ENCODE results near the gene PAEP. TPM values are rescaled to one million over a fixed set of nuclear protein-coding genes. Genes with fewer than 3 reads are reported as not detected.

The PAEP gene
- total RNA-seq, 1 donor from 2014 or later: not detected

GRCh38 chr9:135589596-135590485, 28.3 kb downstream of the PAEP start:
- Mint-ChIP-seq H3K9me3 (no peaks in the 10 kb centered on the region), H3K36me3 (ENCODE audit: low read depth) (no peaks in the 10 kb centered on the region), H3K27ac (no peak overlapping the region), H3K27me3 (ENCODE audit: insufficient read depth) (peaks cover 2% of the 10 kb centered on the region), H3K4me1 (ENCODE audit: low read depth) (no peaks in the 10 kb centered on the region), H3K4me3 (no peak overlapping the region)
- intact Hi-C loops (cut with micrococcal nuclease): no loop called here
- DNase-seq (ENCODE audit: low spot score): no peak

GRCh38 chr9:135590486-135591079, 29.0 kb downstream of the PAEP start:
- DNase-seq (ENCODE audit: low spot score): no peak
- Mint-ChIP-seq H3K36me3 (ENCODE audit: low read depth) (no peaks in the 10 kb centered on the region), H3K27ac (no peak overlapping the region), H3K4me3 (no peak overlapping the region), H3K9me3 (no peaks in the 10 kb centered on the region), H3K27me3 (ENCODE audit: insufficient read depth) (peaks cover 4% of the 10 kb centered on the region), H3K4me1 (ENCODE audit: low read depth) (no peaks in the 10 kb centered on the region)
- intact Hi-C loops (cut with micrococcal nuclease): no loop called here

GRCh38 chr9:135591506-135592330, 30.2 kb downstream of the PAEP start:
- intact Hi-C loops (cut with micrococcal nuclease): no loop called here
- Mint-ChIP-seq H3K4me1 (ENCODE audit: low read depth) (no peaks in the 10 kb centered on the region), H3K9me3 (no peaks in the 10 kb centered on the region), H3K27me3 (ENCODE audit: insufficient read depth) (peaks cover 14% of the 10 kb centered on the region), H3K36me3 (ENCODE audit: low read depth) (no peaks in the 10 kb centered on the region), H3K4me3 (no peak overlapping the region), H3K27ac (no peak overlapping the region)
- no peak for DNase-seq (ENCODE audit: low spot score)

GRCh38 chr9:135592331-135592590, 30.7 kb downstream of the PAEP start:
- H3K27ac Mint-ChIP-seq: no peak overlapping the region
- H3K36me3 Mint-ChIP-seq (ENCODE audit: low read depth): no peaks in the 10 kb centered on the region
- intact Hi-C loops (cut with micrococcal nuclease): no loop called here
- DNase-seq (ENCODE audit: low spot score): no peak
- no peaks in the 10 kb centered on the region for H3K4me1 Mint-ChIP-seq (ENCODE audit: low read depth)
- no peak overlapping the region for H3K4me3 Mint-ChIP-seq
- peaks cover 17% of the 10 kb centered on the region for H3K27me3 Mint-ChIP-seq (ENCODE audit: insufficient read depth)
- no peaks in the 10 kb centered on the region for H3K9me3 Mint-ChIP-seq

- Mint-ChIP-seq H3K36me3 (ENCODE audit: low read depth) (no peaks in the 10 kb centered on the region), H3K27me3 (ENCODE audit: insufficient read depth) (peaks cover 17% of the 10 kb centered on the region), H3K4me3 (no peak overlapping the region), H3K9me3 (no peaks in the 10 kb centered on the region), H3K4me1 (ENCODE audit: low read depth) (no peaks in the 10 kb centered on the region), H3K27ac (no peak overlapping the region)
- no peak for DNase-seq (ENCODE audit: low spot score)
- intact Hi-C loops (cut with micrococcal nuclease): no loop called here
Observed at GRCh38 chr9:135592625-135593024, 31.1 kb downstream of the PAEP start.

GRCh38 chr9:135596211-135596610, 34.7 kb downstream of the PAEP start:
- no peak overlapping the region for H3K4me3 Mint-ChIP-seq
- H3K27ac Mint-ChIP-seq: no peak overlapping the region
- H3K36me3 Mint-ChIP-seq (ENCODE audit: low read depth): no peaks in the 10 kb centered on the region
- no peak for DNase-seq (ENCODE audit: low spot score)
- H3K27me3 Mint-ChIP-seq (ENCODE audit: insufficient read depth): peaks cover 21% of the 10 kb centered on the region
- no peaks in the 10 kb centered on the region for H3K9me3 Mint-ChIP-seq
- no peaks in the 10 kb centered on the region for H3K4me1 Mint-ChIP-seq (ENCODE audit: low read depth)
- intact Hi-C loops (cut with micrococcal nuclease): no loop called here

- Mint-ChIP-seq H3K36me3 (ENCODE audit: low read depth) (no peaks in the 10 kb centered on the region), H3K9me3 (no peaks in the 10 kb centered on the region), H3K4me3 (no peak overlapping the region), H3K27me3 (ENCODE audit: insufficient read depth) (peaks cover 19% of the 10 kb centered on the region), H3K27ac (no peak overlapping the region), H3K4me1 (ENCODE audit: low read depth) (no peaks in the 10 kb centered on the region)
- intact Hi-C loops (cut with micrococcal nuclease): loop anchor here (10.0 kb wide), 1 partner anchor 364 kb away; the partner anchor contains the start of gene UBAC1
- no peak for DNase-seq (ENCODE audit: low spot score)
Observed at GRCh38 chr9:135600296-135600817, 38.8 kb downstream of the PAEP start.

- intact Hi-C loops (cut with micrococcal nuclease): loop anchor here (1.0 to 10.0 kb wide), 2 partner anchors 363 to 521 kb away; partner anchors contain the start of gene UBAC1
- no peak for DNase-seq (ENCODE audit: low spot score)
Observed at GRCh38 chr9:135601988-135602387, 40.4 kb downstream of the PAEP start.

GRCh38 chr9:135602789-135603481, 41.4 kb downstream of the PAEP start:
- Mint-ChIP-seq H3K36me3 (ENCODE audit: low read depth) (no peaks in the 10 kb centered on the region), H3K27ac (no peak overlapping the region), H3K4me3 (no peak overlapping the region), H3K9me3 (no peaks in the 10 kb centered on the region), H3K4me1 (ENCODE audit: low read depth) (no peaks in the 10 kb centered on the region), H3K27me3 (ENCODE audit: insufficient read depth) (peaks cover 4% of the 10 kb centered on the region)
- DNase-seq (ENCODE audit: low spot score): no peak
- intact Hi-C loops (cut with micrococcal nuclease): loop anchor here (1.0 to 10.0 kb wide), 2 partner anchors 362 to 520 kb away; partner anchors contain the start of gene UBAC1

More at GRCh38 chr9:135601988-135602387, 40.4 kb downstream of the PAEP start:
- Mint-ChIP-seq H3K36me3 (ENCODE audit: low read depth) (no peaks in the 10 kb centered on the region), H3K4me3 (no peak overlapping the region), H3K4me1 (ENCODE audit: low read depth) (no peaks in the 10 kb centered on the region), H3K27ac (no peak overlapping the region), H3K27me3 (ENCODE audit: insufficient read depth) (peaks cover 4% of the 10 kb centered on the region), H3K9me3 (no peaks in the 10 kb centered on the region)

- no peaks in the 10 kb centered on the region for H3K9me3 Mint-ChIP-seq
- no peak overlapping the region for H3K4me3 Mint-ChIP-seq
- DNase-seq (ENCODE audit: low spot score): no peak
- H3K4me1 Mint-ChIP-seq (ENCODE audit: low read depth): no peaks in the 10 kb centered on the region
- no peak overlapping the region for H3K27ac Mint-ChIP-seq
- no peaks in the 10 kb centered on the region for H3K36me3 Mint-ChIP-seq (ENCODE audit: low read depth)
- intact Hi-C loops (cut with micrococcal nuclease): loop anchor here (10.0 kb wide), 1 partner anchor 360 kb away; the partner anchor contains the start of gene UBAC1
- H3K27me3 Mint-ChIP-seq (ENCODE audit: insufficient read depth): peaks cover 1% of the 10 kb centered on the region
Observed at GRCh38 chr9:135604437-135605237, 43.1 kb downstream of the PAEP start.

GRCh38 chr9:135605238-135605781, 43.8 kb downstream of the PAEP start:
- DNase-seq (ENCODE audit: low spot score): no peak
- Mint-ChIP-seq H3K27ac (no peak overlapping the region), H3K4me1 (ENCODE audit: low read depth) (no peaks in the 10 kb centered on the region), H3K4me3 (no peak overlapping the region), H3K36me3 (ENCODE audit: low read depth) (no peaks in the 10 kb centered on the region), H3K27me3 (ENCODE audit: insufficient read depth) (no peaks in the 10 kb centered on the region), H3K9me3 (no peaks in the 10 kb centered on the region)
- intact Hi-C loops (cut with micrococcal nuclease): loop anchor here (10.0 kb wide), 1 partner anchor 359 kb away; the partner anchor contains the start of gene UBAC1

Measured in activated T-helper 1 cell treated with anti-CD3 and anti-CD28 coated beads, Interleukin-12 subunit alpha, Interleukin-12 subunit beta, Interleukin-2, Interleukin-4 antibody, amounts not matched to agents 30 ng/mL and 10 ng/mL and 1 ng/mL, durations not matched to agents 14 hours and 24 hours and 36 hours (primary cell).